Lower leg skin (tissue), 4 donors: ENCODE measurements around the gene KPNA3. TPM values are rescaled to one million over a fixed set of nuclear protein-coding genes. Genes with fewer than 3 reads are reported as not detected.
A peak's percentile ranks its signal among the peaks of the same experiment; 100 is the strongest.
"Not testable (repeated sequence)": the region's sequence is repeated elsewhere in the genome, so short reads cannot be mapped to it uniquely, and the experiment has no call there.

Experiments used
- DNase-seq, 2 donors: peaks; one replicate each; pipeline ENCODE4 v3.0.0-alpha.2; 2019; ENCODE audit warnings: low spot score in 2 of 2
- H3K4me3 ChIP-seq: fragments of 200-600 bp; sonication (generic); 2 replicates; pipeline ENCODE4 v1.5.1; 2017; ENCODE audit warnings: mild to moderate bottlenecking, low read depth; ENCODE audit not compliant: poor library complexity, severe bottlenecking
- CTCF ChIP-seq, 3 donors: fragments of 450-650 bp; IDR thresholded peaks; one replicate each; pipeline ENCODE4 v1.5.1; 2016; ENCODE audit warnings: antibody characterized with exemption in 3 of 3, mild to moderate bottlenecking in 3 of 3, moderate library complexity in 2 of 3
- POLR2A ChIP-seq, 2 donors: fragments of 450-650 bp; IDR thresholded peaks; one replicate each; pipeline ENCODE4 v1.6.1; 2016 to 2017; ENCODE audit warnings: antibody characterized with exemption in 2 of 2, mild to moderate bottlenecking in 1 of 2, moderate library complexity in 1 of 2
- WGBS, 2 donors: methylation state at CpG; one replicate each; pipeline ENCODE4 v1.1.5; 2018; 5-methylcytosine and 5-hydroxymethylcytosine counted together
- intact Hi-C: fragments of 100-400 bp; cut with DNase I; formaldehyde crosslinking; loops from one replicate; pipeline ENCODE4 v1.15.0; 2023; ENCODE audit warnings: low total_unique reads
- total RNA-seq, 4 donors: library from RNA; depleted of rRNA; stranded (reverse); fragments of >200 nt; gene quantifications; one replicate each; pipeline ENCODE4 v1.1.0, GENCODE V29; 2016

KPNA3 gene
- total RNA-seq, 4 donors from 2014 or later, result 17.7 to 25.0 (median 24.8) TPM

GRCh38 chr13:49827891-49828290, 35.4 kb upstream of the KPNA3 start:
- peak in 1 of 2 donors; percentile 3 for DNase-seq
- 74 to 90% methylated on average over 3 of the region's 3 CpGs for WGBS, 2 donors

GRCh38 chr13:49827336-49827735, 34.9 kb upstream of the KPNA3 start:
- intact Hi-C loops, result no loop called here
- DNase-seq, result no peak
- whole genome bisulfite sequencing, 2 donors, result 84 to 87% methylated on average over 2 of the region's 2 CpGs
- TF ChIP-seq POLR2A (IDR thresholded peaks at IDR 0.05) (no peak), CTCF (IDR thresholded peaks at IDR 0.05) (no peak)
- H3K4me3 ChIP-seq, result no peak overlapping the region

More at GRCh38 chr13:49827891-49828290, 35.4 kb upstream of the KPNA3 start:
- TF ChIP-seq POLR2A (IDR thresholded peaks at IDR 0.05), result no peak
- no peak for TF ChIP-seq CTCF (IDR thresholded peaks at IDR 0.05)
- no peak overlapping the region for H3K4me3 ChIP-seq
- intact Hi-C loops, result no loop called here

- no peak for DNase-seq
- H3K4me3 ChIP-seq, result no peak overlapping the region
- intact Hi-C loops, result no loop called here
- TF ChIP-seq CTCF (IDR thresholded peaks at IDR 0.05) (no peak), POLR2A (IDR thresholded peaks at IDR 0.05) (no peak)
- 61% methylated on average over 5 of the region's 5 CpGs for WGBS, 2 donors
These were observed 28.9 kb upstream of the KPNA3 start for GRCh38 chr13:49821216-49822009.

GRCh38 chr13:49820591-49821215, 28.2 kb upstream of the KPNA3 start:
- TF ChIP-seq CTCF (IDR thresholded peaks at IDR 0.05) (no peak), POLR2A (IDR thresholded peaks at IDR 0.05) (no peak)
- DNase-seq, result no peak
- intact Hi-C loops, result no loop called here
- WGBS, 2 donors, result 88 to 91% methylated on average over 2 of the region's 2 CpGs
- H3K4me3 ChIP-seq, result no peak overlapping the region

GRCh38 chr13:49816047-49816446, 23.6 kb upstream of the KPNA3 start:
- 94 to 96% methylated on average over 4 of the region's 4 CpGs for WGBS, 2 donors
- intact Hi-C loops, DNase-seq, H3K4me3 ChIP-seq: not testable (repeated sequence)

GRCh38 chr13:49814551-49815270, 22.2 kb upstream of the KPNA3 start:
- 86% methylated on average over 7 of the region's 7 CpGs for WGBS, 2 donors
- TF ChIP-seq POLR2A (IDR thresholded peaks at IDR 0.05), result no peak
- no peak for TF ChIP-seq CTCF (IDR thresholded peaks at IDR 0.05)
- H3K4me3 ChIP-seq, result no peak overlapping the region
- intact Hi-C loops, result no loop called here
- DNase-seq, result no peak
